Central memory CD8-positive, alpha-beta T cell (primary cell): ENCODE data around the gene CLEC16A.

ENCODE experiments used
- ATAC-seq: fragments of 150-1000 bp; cut with Tn5 transposase; replicated peaks from 2 replicates; pipeline ENCODE4 v1.10.0; 2022; ENCODE audit warnings: mild to moderate bottlenecking, moderate FRiP score, moderate number of reproducible peaks; ENCODE audit not compliant: poor library complexity, severe bottlenecking; ENCODE audit errors: extremely low read depth
- DNase-seq, 2 donors: peaks; one replicate each; pipeline ENCODE4 v3.0.0; 2021; ENCODE audit warnings: low spot score in 2 of 2
- H3K27ac Mint-ChIP-seq: one replicate; pipeline ENCODE4 v1.8.0; 2022; ENCODE audit warnings: low read depth, mild to moderate bottlenecking, moderate library complexity, mixed read lengths
- H3K27me3 Mint-ChIP-seq: one replicate; pipeline ENCODE4 v1.8.0; 2022; ENCODE audit warnings: mixed read lengths
- H3K36me3 Mint-ChIP-seq: one replicate; pipeline ENCODE4 v1.8.0; 2022; ENCODE audit warnings: mild to moderate bottlenecking, moderate library complexity, mixed read lengths; ENCODE audit not compliant: insufficient read depth
- H3K4me1 Mint-ChIP-seq: one replicate; pipeline ENCODE4 v1.8.0; 2022; ENCODE audit warnings: mixed read lengths
- H3K4me3 Mint-ChIP-seq: one replicate; pipeline ENCODE4 v1.8.0; 2022; ENCODE audit warnings: mild to moderate bottlenecking, moderate library complexity, mixed read lengths
- H3K9me3 Mint-ChIP-seq: one replicate; pipeline ENCODE4 v1.8.0; 2022; ENCODE audit warnings: mixed read lengths

CLEC16A gene

DNA sequence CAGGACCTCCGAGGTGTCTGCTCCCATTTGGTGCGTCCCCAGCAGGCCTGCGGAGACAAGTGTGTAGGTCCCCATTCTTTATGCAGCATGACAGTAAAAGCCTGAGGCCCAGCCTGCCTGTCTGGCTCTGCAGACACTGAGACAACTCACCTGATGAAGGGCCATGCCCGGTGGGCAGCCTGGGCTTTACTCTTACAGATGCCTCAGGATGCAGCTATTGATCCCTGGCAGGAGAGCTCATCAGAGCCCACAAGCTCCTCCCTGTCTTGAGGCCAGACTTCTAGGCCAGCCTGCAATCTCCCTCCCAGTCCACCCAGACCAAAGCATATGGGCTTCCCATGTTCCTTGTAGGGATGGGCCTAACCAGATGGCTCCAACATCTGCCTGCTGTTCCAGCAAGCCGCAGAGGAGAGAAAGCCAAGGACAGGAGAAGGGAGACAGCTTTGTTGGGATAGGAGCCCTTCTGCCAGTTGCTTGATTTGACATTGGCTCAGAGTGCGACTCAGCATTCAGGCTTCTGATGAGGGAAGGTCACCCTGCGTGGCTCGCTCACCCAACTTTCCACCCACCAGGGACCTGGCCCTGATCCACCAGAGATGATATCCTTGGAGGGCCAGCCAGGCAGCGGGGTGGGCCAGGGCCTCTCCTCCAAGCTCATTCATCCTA, 224.2 kb downstream of the CLEC16A start:
- Mint-ChIP-seq H3K27ac (no peak overlapping the region), H3K36me3 (peaks cover 3% of the 10 kb centered on the region), H3K4me3 (no peak overlapping the region), H3K4me1 (peaks cover 9% of the 10 kb centered on the region), H3K9me3 (no peaks in the 10 kb centered on the region), H3K27me3 (no peaks in the 10 kb centered on the region)
- DNase-seq = no peak
- no peak for ATAC-seq

DNA sequence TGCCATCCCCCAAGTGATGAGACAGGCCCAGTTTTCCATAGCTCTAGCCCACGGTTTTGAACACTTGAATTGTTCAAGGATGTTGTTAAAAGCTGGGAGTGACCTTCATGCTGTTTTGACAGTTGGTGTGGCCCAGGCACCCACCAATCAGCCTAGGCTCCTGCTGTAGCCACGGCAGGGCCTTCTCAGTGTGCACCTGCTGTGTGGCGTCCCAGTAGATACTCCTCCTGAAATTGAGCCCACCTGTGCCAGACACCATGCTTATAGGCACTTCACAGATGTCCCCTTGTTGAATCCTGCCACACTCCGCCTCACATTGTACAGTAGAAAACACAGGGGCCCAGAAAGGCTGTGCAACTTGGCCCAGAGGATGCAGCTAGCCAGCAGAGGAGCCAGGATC, 225.3 kb downstream of the CLEC16A start:
- no peak for ATAC-seq
- DNase-seq = no peak
- Mint-ChIP-seq H3K36me3 (peaks cover 6% of the 10 kb centered on the region), H3K27ac (no peak overlapping the region), H3K4me1 (peaks cover 10% of the 10 kb centered on the region), H3K4me3 (no peak overlapping the region), H3K9me3 (no peaks in the 10 kb centered on the region), H3K27me3 (no peaks in the 10 kb centered on the region)

GRCh38 chr16:11170201-11170600, 225.8 kb downstream of the CLEC16A start:
- H3K36me3 Mint-ChIP-seq = peaks cover 6% of the 10 kb centered on the region
- H3K4me3 Mint-ChIP-seq = no peak overlapping the region
- no peaks in the 10 kb centered on the region for H3K9me3 Mint-ChIP-seq
- H3K27me3 Mint-ChIP-seq = no peaks in the 10 kb centered on the region
- DNase-seq (no peak), ATAC-seq (no peak)
- H3K4me1 Mint-ChIP-seq = peaks cover 16% of the 10 kb centered on the region
- no peak overlapping the region for H3K27ac Mint-ChIP-seq

DNA sequence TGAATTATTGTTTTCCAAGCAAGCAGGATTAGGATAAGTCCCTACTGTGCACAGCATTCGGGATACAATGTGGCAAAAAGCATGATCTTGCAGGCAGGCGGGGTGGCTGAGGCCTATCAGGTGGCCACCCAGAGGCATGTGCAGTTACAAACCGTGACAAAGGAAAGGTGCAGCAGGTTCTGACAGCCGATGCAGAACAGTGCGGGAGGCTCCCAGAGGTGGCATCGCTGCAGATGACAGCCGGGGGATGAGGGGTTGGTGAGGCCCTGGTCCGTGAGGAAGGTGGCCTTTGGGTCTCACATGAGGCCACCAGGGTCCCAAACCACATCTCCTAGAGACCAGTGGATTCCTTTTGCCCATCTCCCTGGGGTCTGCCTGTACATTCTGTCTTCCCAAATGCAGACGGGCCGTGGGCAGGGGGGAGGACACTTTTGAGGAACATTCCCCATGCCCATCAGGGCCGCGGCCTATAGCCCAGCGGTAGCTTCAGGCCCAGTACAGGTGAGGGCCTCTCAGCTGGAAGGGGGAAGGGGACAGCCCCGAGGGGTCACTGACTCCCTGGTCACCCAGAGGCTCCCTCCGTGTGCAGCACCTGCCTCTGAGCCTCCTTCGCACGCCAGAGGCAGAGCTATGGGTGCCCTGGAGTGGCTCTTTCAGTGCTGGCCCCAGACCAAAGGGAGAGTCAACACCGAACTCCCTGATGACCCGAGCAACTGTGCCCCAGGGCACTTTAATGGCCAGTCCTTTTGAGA, 226.5 kb downstream of the CLEC16A start:
- peaks cover 19% of the 10 kb centered on the region for H3K4me1 Mint-ChIP-seq
- no peak overlapping the region for H3K4me3 Mint-ChIP-seq
- DNase-seq (no peak), ATAC-seq (no peak)
- no peak overlapping the region for H3K27ac Mint-ChIP-seq
- no peaks in the 10 kb centered on the region for H3K27me3 Mint-ChIP-seq
- H3K9me3 Mint-ChIP-seq = no peaks in the 10 kb centered on the region
- H3K36me3 Mint-ChIP-seq = peaks cover 6% of the 10 kb centered on the region

DNA sequence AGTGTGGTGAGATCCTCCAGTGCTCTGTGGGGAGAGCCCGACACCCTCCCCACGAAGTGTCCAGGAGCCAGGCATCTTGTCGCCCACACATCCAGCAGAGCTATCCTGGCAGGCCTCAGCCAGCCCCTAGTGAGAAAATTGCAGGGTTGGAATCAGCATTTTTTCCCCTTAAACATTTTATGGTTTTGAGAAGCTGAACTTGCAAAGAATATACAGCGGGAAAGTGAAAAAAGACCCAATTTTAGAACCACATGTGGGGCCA, 227.0 kb downstream of the CLEC16A start:
- ATAC-seq (no peak), DNase-seq (no peak)
- Mint-ChIP-seq H3K4me3 (no peak overlapping the region), H3K36me3 (peaks cover 6% of the 10 kb centered on the region), H3K27me3 (no peaks in the 10 kb centered on the region), H3K4me1 (peaks cover 24% of the 10 kb centered on the region), H3K9me3 (no peaks in the 10 kb centered on the region), H3K27ac (no peak overlapping the region)

DNA sequence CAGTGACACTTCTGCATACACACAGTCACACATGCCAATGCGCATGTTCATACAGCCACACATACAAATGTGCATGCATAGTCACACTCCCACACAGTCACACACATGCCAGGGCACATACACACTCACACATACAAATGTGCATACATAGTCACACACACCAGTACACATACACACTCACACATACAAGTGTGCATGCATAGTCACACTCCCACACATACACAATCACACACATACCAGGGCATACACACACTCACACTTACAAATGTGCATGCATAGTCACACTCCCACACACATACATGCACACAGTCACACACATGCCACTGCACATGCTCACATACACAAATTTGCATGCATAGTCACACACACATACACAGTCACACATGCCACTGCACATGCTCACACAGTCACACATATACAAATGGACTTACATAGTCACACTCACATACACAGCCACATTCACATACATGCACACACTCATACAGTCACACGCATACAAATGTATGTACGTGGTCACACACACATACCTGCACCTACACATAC, 227.5 kb downstream of the CLEC16A start:
- no peak for ATAC-seq
- Mint-ChIP-seq H3K4me3 (no peak overlapping the region), H3K4me1 (peaks cover 28% of the 10 kb centered on the region), H3K9me3 (no peaks in the 10 kb centered on the region), H3K36me3 (peaks cover 7% of the 10 kb centered on the region), H3K27me3 (no peaks in the 10 kb centered on the region), H3K27ac (no peak overlapping the region)
- DNase-seq = no peak

DNA sequence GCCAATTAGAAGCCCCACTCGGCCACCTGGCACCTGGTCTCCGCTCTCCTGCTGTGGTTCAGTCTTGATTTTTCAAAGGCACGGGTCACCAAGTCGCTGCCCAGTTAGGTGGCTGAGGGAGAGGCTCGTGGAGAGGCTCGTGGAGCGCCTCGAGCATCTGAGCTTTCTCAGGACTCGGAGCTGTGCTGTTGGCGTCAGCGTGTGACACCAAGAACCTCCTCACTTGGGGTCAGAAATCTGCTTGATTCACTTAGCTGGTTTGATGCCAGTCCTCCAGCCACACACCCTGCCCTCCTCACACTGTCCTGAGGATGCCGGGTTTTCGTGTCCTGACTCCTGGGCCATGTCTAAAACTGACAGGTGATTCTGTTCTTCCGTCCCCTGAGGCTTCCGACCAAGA, 229.1 kb downstream of the CLEC16A start:
- no peak for ATAC-seq
- Mint-ChIP-seq H3K36me3 (peaks cover 7% of the 10 kb centered on the region), H3K27ac (no peak overlapping the region), H3K4me3 (no peak overlapping the region), H3K27me3 (no peaks in the 10 kb centered on the region), H3K9me3 (no peaks in the 10 kb centered on the region), H3K4me1 (peaks cover 28% of the 10 kb centered on the region)
- no peak for DNase-seq

GRCh38 chr16:11174141-11174540, 229.8 kb downstream of the CLEC16A start:
- Mint-ChIP-seq H3K27me3 (no peaks in the 10 kb centered on the region), H3K36me3 (peaks cover 7% of the 10 kb centered on the region), H3K9me3 (no peaks in the 10 kb centered on the region), H3K27ac (no peak overlapping the region), H3K4me1 (peaks cover 28% of the 10 kb centered on the region), H3K4me3 (no peak overlapping the region)
- DNase-seq (no peak), ATAC-seq (no peak)

GRCh38 chr16:11175106-11175786, 230.9 kb downstream of the CLEC16A start:
- Mint-ChIP-seq H3K9me3 (no peaks in the 10 kb centered on the region), H3K4me1 (peaks cover 32% of the 10 kb centered on the region), H3K27me3 (no peaks in the 10 kb centered on the region), H3K36me3 (peaks cover 9% of the 10 kb centered on the region), H3K4me3 (no peak overlapping the region), H3K27ac (no peak overlapping the region)
- ATAC-seq = no peak
- DNase-seq = no peak

DNA sequence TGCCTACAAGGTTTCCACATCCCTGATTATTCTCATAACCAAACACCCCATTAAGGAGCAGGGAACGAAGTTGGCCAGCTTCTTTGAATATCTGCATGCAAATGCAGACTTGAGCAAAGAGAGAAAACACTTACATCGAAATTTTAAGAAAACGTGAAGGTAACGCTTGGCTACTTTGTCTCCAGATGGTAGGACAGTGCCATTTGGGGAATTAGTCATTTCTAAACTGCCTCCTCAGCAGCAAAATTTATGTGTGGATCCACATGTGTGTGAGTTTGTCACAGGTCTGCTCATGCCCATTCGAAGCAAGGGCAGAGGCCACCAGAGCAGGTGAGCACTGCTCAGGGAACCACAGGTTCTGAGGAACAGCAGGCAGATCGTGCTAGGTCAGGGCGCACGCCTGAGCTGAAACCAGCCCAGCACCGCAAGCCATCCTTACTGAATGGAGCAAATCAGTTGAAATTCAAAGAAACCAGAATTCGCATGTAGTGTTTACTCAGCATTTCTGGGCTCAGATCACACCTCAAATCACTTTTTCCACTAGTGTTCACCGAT, 231.5 kb downstream of the CLEC16A start:
- no peak for ATAC-seq
- Mint-ChIP-seq H3K4me1 (peaks cover 33% of the 10 kb centered on the region), H3K36me3 (peaks cover 7% of the 10 kb centered on the region), H3K27ac (peak overlapping the region; percentile 87), H3K9me3 (no peaks in the 10 kb centered on the region), H3K4me3 (no peak overlapping the region), H3K27me3 (no peaks in the 10 kb centered on the region)
- DNase-seq = no peak

GRCh38 chr16:11177578-11178160, 233.3 kb downstream of the CLEC16A start:
- H3K27ac Mint-ChIP-seq = no peak overlapping the region
- peaks cover 12% of the 10 kb centered on the region for H3K36me3 Mint-ChIP-seq
- no peak for DNase-seq
- H3K27me3 Mint-ChIP-seq = no peaks in the 10 kb centered on the region
- peaks cover 28% of the 10 kb centered on the region for H3K4me1 Mint-ChIP-seq
- ATAC-seq = no peak
- no peaks in the 10 kb centered on the region for H3K9me3 Mint-ChIP-seq
- no peak overlapping the region for H3K4me3 Mint-ChIP-seq

- DNase-seq (no peak), ATAC-seq (no peak)
- no peak overlapping the region for H3K4me3 Mint-ChIP-seq
- no peaks in the 10 kb centered on the region for H3K9me3 Mint-ChIP-seq
- H3K27me3 Mint-ChIP-seq = no peaks in the 10 kb centered on the region
- no peak overlapping the region for H3K27ac Mint-ChIP-seq
- H3K36me3 Mint-ChIP-seq = peaks cover 13% of the 10 kb centered on the region
- H3K4me1 Mint-ChIP-seq = peaks cover 28% of the 10 kb centered on the region
Measured at GRCh38 chr16:11178424-11178823, 234.1 kb downstream of the CLEC16A start.
